ENCODE results near the gene SUPT4H1.

Gene SUPT4H1

GRCh38 chr17:58365185-58365979, 13.4 kb upstream of the SUPT4H1 start:
- in situ Hi-C loops (cut with MboI; ENCODE audit: low sequenced_read_pairs), result no loop called here

- in situ Hi-C loops (cut with MboI; ENCODE audit: low sequenced_read_pairs), result no loop called here
Observed at GRCh38 chr17:58364270-58364942, 12.4 kb upstream of the SUPT4H1 start.

- in situ Hi-C loops (cut with MboI; ENCODE audit: low sequenced_read_pairs), result no loop called here
Observed at GRCh38 chr17:58363457-58364185, 11.6 kb upstream of the SUPT4H1 start.

- in situ Hi-C loops (cut with MboI; ENCODE audit: low sequenced_read_pairs), result no loop called here
Observed at GRCh38 chr17:58362368-58363014, 10.5 kb upstream of the SUPT4H1 start.

GRCh38 chr17:58360296-58361063, 8.5 kb upstream of the SUPT4H1 start:
- in situ Hi-C loops (cut with MboI; ENCODE audit: low sequenced_read_pairs), result no loop called here

- in situ Hi-C loops (cut with MboI; ENCODE audit: low sequenced_read_pairs), result no loop called here
Observed at GRCh38 chr17:58358408-58359172, 6.6 kb upstream of the SUPT4H1 start.

GRCh38 chr17:58357312-58358297, 5.6 kb upstream of the SUPT4H1 start:
- in situ Hi-C loops (cut with MboI; ENCODE audit: low sequenced_read_pairs), result no loop called here

- in situ Hi-C loops (cut with MboI; ENCODE audit: low sequenced_read_pairs), result no loop called here
Observed at GRCh38 chr17:58356231-58356630, 4.2 kb upstream of the SUPT4H1 start.

GRCh38 chr17:58354541-58355216, 2.7 kb upstream of the SUPT4H1 start:
- in situ Hi-C loops (cut with MboI; ENCODE audit: low sequenced_read_pairs), result no loop called here

GRCh38 chr17:58353389-58353825, 1.4 kb upstream of the SUPT4H1 start:
- in situ Hi-C loops (cut with MboI; ENCODE audit: low sequenced_read_pairs), result no loop called here

- in situ Hi-C loops (cut with MboI; ENCODE audit: low sequenced_read_pairs), result no loop called here
Observed at GRCh38 chr17:58352596-58353388, 791 bp upstream of the SUPT4H1 start.

- in situ Hi-C loops (cut with MboI; ENCODE audit: low sequenced_read_pairs), result no loop called here
Observed at GRCh38 chr17:58351182-58351581, 819 bp downstream of the SUPT4H1 start.

GRCh38 chr17:58348038-58348437, 4.0 kb downstream of the SUPT4H1 start:
- in situ Hi-C loops (cut with MboI; ENCODE audit: low sequenced_read_pairs), result no loop called here

- in situ Hi-C loops (cut with MboI; ENCODE audit: low sequenced_read_pairs), result no loop called here
Observed at GRCh38 chr17:58345500-58345899, 6.5 kb downstream of the SUPT4H1 start.

- in situ Hi-C loops (cut with MboI; ENCODE audit: low sequenced_read_pairs), result no loop called here
Observed at GRCh38 chr17:58344791-58345157, 7.2 kb downstream of the SUPT4H1 start.

- in situ Hi-C loops (cut with MboI; ENCODE audit: low sequenced_read_pairs), result no loop called here
Observed at GRCh38 chr17:58344047-58344790, 7.8 kb downstream of the SUPT4H1 start.

Measured in HL-60/S4 (cell line).